ENCODE results near the gene UBE2I. TPM values are rescaled to one million over a fixed set of nuclear protein-coding genes. Genes with fewer than 3 reads are reported as not detected.
A peak's percentile ranks its signal among the peaks of the same experiment; 100 is the strongest.
"Not testable (repeated sequence)": the region's sequence is repeated elsewhere in the genome, so short reads cannot be mapped to it uniquely, and the experiment has no call there.

The UBE2I gene
- total RNA-seq, 4 donors from 2014 or later, result 55.4 to 110 (median 58.5) TPM

GRCh38 chr16:1271724-1272413, 37.6 kb upstream of the UBE2I start:
- intact Hi-C loops (cut with DNase I; ENCODE audit: low total_unique reads); H3K4me3 ChIP-seq; H3K36me3 ChIP-seq; H3K27ac ChIP-seq; H3K4me1 ChIP-seq; H3K9me3 ChIP-seq; in situ Hi-C loops (cut with MboI; ENCODE audit: low pct_ligation_motif_present in 1 of 4, low pct_unique_long_range_greater_than_20kb in 1 of 4, low sequenced_read_pairs in 3 of 4): not testable (repeated sequence)
- peak; percentile 21 for DNase-seq
- H3K27me3 ChIP-seq, result peaks cover 12% of the 10 kb centered on the region
- 23 to 80% methylated on average over 2 to 19 of the region's 19 CpGs for WGBS, 2 donors (ENCODE audit: low coverage in 1 of 2)
- TF ChIP-seq POLR2AphosphoS5 (IDR thresholded peaks at IDR 0.05), result peak in 1 of 3 donors; percentile 44

GRCh38 chr16:1272453-1273198, 36.8 kb upstream of the UBE2I start:
- H3K9me3 ChIP-seq, result no peaks in the 10 kb centered on the region
- TF ChIP-seq POLR2AphosphoS5 (IDR thresholded peaks at IDR 0.05) (no peak), CTCF (IDR thresholded peaks at IDR 0.05) (no peak), POLR2A (IDR thresholded peaks at IDR 0.05) (no peak), EP300 (IDR thresholded peaks at IDR 0.05; ENCODE audit: low read depth) (no peak)
- peaks cover 20% of the 10 kb centered on the region for H3K27me3 ChIP-seq
- no peak overlapping the region for H3K4me3 ChIP-seq
- 44 to 53% methylated on average over 4 to 9 of the region's 9 CpGs for WGBS, 2 donors (ENCODE audit: low coverage in 1 of 2)
- intact Hi-C loops (cut with DNase I; ENCODE audit: low total_unique reads) (no loop called here), in situ Hi-C loops (cut with MboI; ENCODE audit: low pct_ligation_motif_present in 1 of 4, low pct_unique_long_range_greater_than_20kb in 1 of 4, low sequenced_read_pairs in 3 of 4) (no loop called here)
- DNase-seq, result no peak
- H3K4me1 ChIP-seq, result peaks cover 0 to 10% (median 6%) of the 10 kb centered on the region in 4 donors
- H3K27ac ChIP-seq, result no peak overlapping the region
- no peaks in the 10 kb centered on the region for H3K36me3 ChIP-seq

- no peaks in the 10 kb centered on the region for H3K36me3 ChIP-seq
- intact Hi-C loops (cut with DNase I; ENCODE audit: low total_unique reads) (no loop called here), in situ Hi-C loops (cut with MboI; ENCODE audit: low pct_ligation_motif_present in 1 of 4, low pct_unique_long_range_greater_than_20kb in 1 of 4, low sequenced_read_pairs in 3 of 4) (no loop called here)
- TF ChIP-seq POLR2AphosphoS5 (IDR thresholded peaks at IDR 0.05), result no peak
- no peak for TF ChIP-seq EP300 (IDR thresholded peaks at IDR 0.05; ENCODE audit: low read depth)
- TF ChIP-seq POLR2A (IDR thresholded peaks at IDR 0.05), result no peak
- no peak for TF ChIP-seq CTCF (IDR thresholded peaks at IDR 0.05)
- H3K4me3 ChIP-seq, result no peak overlapping the region
- peaks cover 0 to 10% (median 6%) of the 10 kb centered on the region in 4 donors for H3K4me1 ChIP-seq
- no peak overlapping the region for H3K27ac ChIP-seq
- no peak for DNase-seq
- 80% methylated on average over 15 of the region's 15 CpGs; no CpG with 5 or more reads in 1 of the 2 donors for WGBS, 2 donors (ENCODE audit: low coverage in 1 of 2)
- peaks cover 32% of the 10 kb centered on the region for H3K27me3 ChIP-seq
- no peaks in the 10 kb centered on the region for H3K9me3 ChIP-seq
Observed at GRCh38 chr16:1273816-1274215, 35.6 kb upstream of the UBE2I start.

- TF ChIP-seq POLR2A (IDR thresholded peaks at IDR 0.05) (no peak), POLR2AphosphoS5 (IDR thresholded peaks at IDR 0.05) (no peak), EP300 (IDR thresholded peaks at IDR 0.05; ENCODE audit: low read depth) (no peak), CTCF (IDR thresholded peaks at IDR 0.05) (no peak)
- Histone ChIP-seq H3K4me3 (no peak overlapping the region), H3K9me3 (no peaks in the 10 kb centered on the region), H3K27me3 (peaks cover 34% of the 10 kb centered on the region), H3K27ac (no peak overlapping the region), H3K4me1 (peaks cover 0 to 10% (median 6%) of the 10 kb centered on the region in 4 donors), H3K36me3 (no peaks in the 10 kb centered on the region)
- 90 to 91% methylated on average over 3 to 7 of the region's 7 CpGs for WGBS, 2 donors (ENCODE audit: low coverage in 1 of 2)
- DNase-seq, result no peak
- intact Hi-C loops (cut with DNase I; ENCODE audit: low total_unique reads), result no loop called here
- in situ Hi-C loops (cut with MboI; ENCODE audit: low pct_ligation_motif_present in 1 of 4, low pct_unique_long_range_greater_than_20kb in 1 of 4, low sequenced_read_pairs in 3 of 4), result no loop called here
Observed at GRCh38 chr16:1274767-1275166, 34.7 kb upstream of the UBE2I start.

Data from transverse colon (tissue), 4 donors.